HepG2 (cell line): ENCODE measurements around the gene ALDH4A1. TPM values are rescaled to one million over a fixed set of nuclear protein-coding genes. Genes with fewer than 3 reads are reported as not detected.
A peak's percentile ranks its signal among the peaks of the same experiment; 100 is the strongest.

Source experiments
- ATAC-seq: fragments of 200-7000 bp; cut with Tn5 transposase; 3 replicates; pipeline ENCODE4 v1.9.1; 2020; ENCODE audit warnings: mild to moderate bottlenecking, moderate library complexity
- BruUV-seq: library from RNA; stranded (reverse); fragments of 400-500 nt; replicated peaks from 2 replicates; lab custom pipeline; 2021; lab: Mats Ljungman, UMichigan
- CTCF ChIA-PET: fragments of 300-600 bp; formaldehyde crosslinking; extraction: SDS; loops from one replicate; lab custom pipeline; 2021; ENCODE audit warnings: low total read pairs, inconsistent platforms, low intra/inter-chr PET ratio; lab: Yijun Ruan, JAX
- POLR2A ChIA-PET: fragments of 350-600 bp; sonication (Branson Sonifier 250); formaldehyde crosslinking; loops from one replicate; lab custom pipeline; 2020; ENCODE audit warnings: antibody characterized with exemption, inconsistent platforms; lab: Yijun Ruan, JAX
- DNase-seq: peaks from one replicate; pipeline ENCODE4 v3.0.0-alpha.2; 2015; ENCODE audit warnings: low spot score
- FAIRE-seq: peaks from 3 replicates; lab custom pipeline; 2011; peaks lifted over from hg19 to GRCh38; lab: Jason Lieb, UNC
- H2AFZ ChIP-seq: one replicate; pipeline ENCODE4 v1.6.1; 2011; ENCODE audit warnings: low read length, inconsistent platforms
- H3K27ac ChIP-seq: fragments of 300-600 bp; 3 replicates; pipeline ENCODE4 v1.8.0; 2011; ENCODE audit warnings: mixed run types, mild to moderate bottlenecking, mixed read lengths, low read length, inconsistent platforms; ENCODE audit not compliant: insufficient read depth; ENCODE audit errors: extremely low read length
- H3K27me3 ChIP-seq, 2 experiments: fragments of 200-600 bp in 1 of 2; 2 replicates in 1 of 2; 3 replicates in 1 of 2; pipeline versions ENCODE4 v1.6.0 to v1.8.0; 2011; ENCODE audit warnings: low read length in 2 of 2, mild to moderate bottlenecking in 2 of 2, moderate library complexity in 2 of 2, inconsistent platforms in 1 of 2; ENCODE audit not compliant: insufficient read depth in 2 of 2, control insufficient read depth in 1 of 2
- H3K36me3 ChIP-seq, 2 experiments: fragments of 200-600 bp in 1 of 2; replicated peaks in 1 of 2; 2 replicates in 1 of 2; 3 replicates in 1 of 2; pipeline versions ENCODE4 v1.5.1 to v1.8.0; 2011; ENCODE audit warnings: low read length in 2 of 2, inconsistent platforms in 1 of 2; ENCODE audit not compliant: insufficient read depth in 2 of 2, control insufficient read depth in 1 of 2
- H3K4me1 ChIP-seq: 2 replicates; pipeline ENCODE4 v1.5.1; 2012; ENCODE audit warnings: low read length, inconsistent platforms; ENCODE audit not compliant: insufficient read depth
- H3K4me2 ChIP-seq: 2 replicates; pipeline ENCODE4 v1.6.0; 2011; ENCODE audit warnings: low read depth, low read length, inconsistent platforms
- H3K4me3 ChIP-seq, 3 experiments: fragments of 200-600 bp in 1 of 3; sonication (generic), shearing (Covaris generic) in 1 of 3; replicated peaks in 1 of 3; 2 replicates each; pipeline ENCODE4 v1.5.1; 2011 to 2016; ENCODE audit warnings: low read length in 3 of 3, inconsistent platforms in 2 of 3, low read depth in 2 of 3, mild to moderate bottlenecking in 2 of 3, control low read depth in 1 of 3, mixed read lengths in 1 of 3; ENCODE audit not compliant: insufficient read depth in 1 of 3
- H3K79me2 ChIP-seq: one replicate; pipeline ENCODE4 v1.6.1; 2011; ENCODE audit warnings: low read length, inconsistent platforms; ENCODE audit not compliant: insufficient read depth
- H3K9ac ChIP-seq: 2 replicates; pipeline ENCODE4 v1.6.0; 2011; ENCODE audit warnings: mild to moderate bottlenecking, low read depth, low read length, inconsistent platforms; ENCODE audit not compliant: insufficient read depth
- H3K9me3 ChIP-seq: 2 replicates; pipeline ENCODE4 v1.5.1; 2012; ENCODE audit warnings: mild to moderate bottlenecking, low read length
- H4K20me1 ChIP-seq: 2 replicates; pipeline ENCODE4 v1.6.0; 2011; ENCODE audit warnings: inconsistent platforms, mild to moderate bottlenecking, low read length, moderate library complexity; ENCODE audit not compliant: insufficient read depth
- ATF1 ChIP-seq: IDR thresholded peaks from 2 replicates; pipeline ENCODE4 v1.6.1; 2016; ENCODE audit warnings: mild to moderate bottlenecking, control low read depth
- CREM ChIP-seq, 2 experiments: sonication (generic) in 1 of 2; formaldehyde crosslinking in 1 of 2; IDR thresholded peaks; 2 replicates each; pipeline versions ENCODE4 v1.4.0 to v1.6.1; 2016 to 2020; ENCODE audit warnings: antibody characterized with exemption in 1 of 2, mild to moderate bottlenecking in 1 of 2, missing genetic modification reagents in 1 of 2
- HNRNPL ChIP-seq: fragments of 200-400 bp; formaldehyde crosslinking; IDR thresholded peaks from 2 replicates; pipeline ENCODE4 v1.6.1; 2017; ENCODE audit warnings: mild to moderate bottlenecking, low read depth, low read length
- KDM1A ChIP-seq: IDR thresholded peaks from 2 replicates; pipeline ENCODE4 v1.6.1; 2016; ENCODE audit warnings: missing compliant biosample characterization
- NCOR1 ChIP-seq: fragments of 200-600 bp; sonication (generic); IDR thresholded peaks from 2 replicates; pipeline ENCODE4 v1.7.0; 2017; ENCODE audit warnings: antibody characterized with exemption, low read length, borderline replicate concordance
- NR2F1 ChIP-seq, 2 experiments: fragments of 450-650 bp in 1 of 2; formaldehyde crosslinking in 1 of 2; IDR thresholded peaks; 2 replicates each; pipeline versions ENCODE4 v1.5.0 to v1.6.1; 2016 to 2020; ENCODE audit warnings: mild to moderate bottlenecking in 1 of 2, missing compliant biosample characterization in 1 of 2, missing genetic modification reagents in 1 of 2, moderate library complexity in 1 of 2
- RBAK ChIP-seq: sonication (generic); formaldehyde crosslinking; IDR thresholded peaks from 2 replicates; pipeline ENCODE4 v1.5.1; 2020; ENCODE audit warnings: mild to moderate bottlenecking, missing genetic modification reagents
- SNRNP70 ChIP-seq: fragments of 200-400 bp; formaldehyde crosslinking; IDR thresholded peaks from 2 replicates; pipeline ENCODE4 v1.6.1; 2017; ENCODE audit warnings: mild to moderate bottlenecking, low read depth, low read length, moderate library complexity
- SP4 ChIP-seq: sonication (generic); formaldehyde crosslinking; IDR thresholded peaks from 2 replicates; pipeline ENCODE4 v1.8.1; 2023; ENCODE audit warnings: mild to moderate bottlenecking, missing genetic modification reagents
- TFE3 ChIP-seq: IDR thresholded peaks from 2 replicates; pipeline ENCODE4 v1.6.1; 2016
- ZBTB38 ChIP-seq: sonication (generic); formaldehyde crosslinking; IDR thresholded peaks from 2 replicates; pipeline ENCODE4 v1.5.1; 2020; ENCODE audit warnings: mild to moderate bottlenecking, missing genetic modification reagents
- ZMAT3 ChIP-seq: sonication (generic); formaldehyde crosslinking; conservative IDR thresholded peaks from 2 replicates; pipeline ENCODE4 v1.7.0; 2021; ENCODE audit warnings: missing genetic modification reagents
- ZNF12 ChIP-seq: sonication (generic); formaldehyde crosslinking; IDR thresholded peaks from 2 replicates; pipeline ENCODE4 v1.5.0; 2020; ENCODE audit warnings: missing genetic modification reagents
- ZNF382 ChIP-seq: sonication (generic); formaldehyde crosslinking; IDR thresholded peaks from 2 replicates; pipeline ENCODE4 v1.5.0; 2020; ENCODE audit warnings: missing genetic modification reagents, mild to moderate bottlenecking, borderline replicate concordance
- ZNF484 ChIP-seq: sonication (generic); formaldehyde crosslinking; IDR thresholded peaks from 2 replicates; pipeline ENCODE4 v1.5.1; 2020; ENCODE audit warnings: mild to moderate bottlenecking, low read depth, missing genetic modification reagents, borderline replicate concordance
- WGBS: methylation state at CpG from one replicate; pipeline ENCODE4 v1.1.6; 2017; ENCODE audit warnings: low lambda C conversion rate; 5-methylcytosine and 5-hydroxymethylcytosine counted together
- in situ Hi-C: cut with HindIII; loops from 2 replicates; pipeline ENCODE4 v1.10.0; 2017; ENCODE audit warnings: low pct_unique_long_range_greater_than_20kb; ENCODE audit not compliant: extremely low pct_ligation_motif_present
- intact Hi-C: fragments of 100-400 bp; cut with micrococcal nuclease; formaldehyde crosslinking; loops from one replicate; pipeline ENCODE4 v1.10.0; 2022; ENCODE audit not compliant: unreplicated experiment
- polyA plus RNA-seq, 8 experiments: library from polyadenylated mRNA; depleted of rRNA in 3 of 8; stranded (reverse) in 7 of 8; unstranded in 1 of 8; fragments of >200 nt; fragmentation: Illumina TruSeq in 4 of 8; extraction: Trizol in 4 of 8; gene quantifications; 2 replicates each; pipeline versions ENCODE4 v1.2.1 to v1.2.3, GENCODE V29; 2011 to 2016; ENCODE audit warnings: low read depth in 4 of 8, missing spikeins in 1 of 8, mixed read lengths in 1 of 8; ENCODE audit not compliant: insufficient read depth in 1 of 8
- total RNA-seq, 5 experiments: library from RNA; depleted of rRNA; stranded (reverse); fragments of >200 nt; fragmentation: Illumina TruSeq; extraction: Trizol; gene quantifications; 2 replicates each; pipeline ENCODE4 v1.2.3, GENCODE V29; 2016; ENCODE audit warnings: low read depth in 1 of 5
- TF ChIP-seq, protein P1 (sequence below): IDR thresholded peaks from 2 replicates; pipeline ENCODE4 v1.6.1; 2012; ENCODE audit warnings: inconsistent platforms

Gene ALDH4A1
- total and polyA plus RNA-seq, 2 of the 13 experiments (the other 11 are each of a cell fraction or from before 2014, with no cell fraction given): 76.4 to 240 TPM

GRCh38 chr1:18951416-18951815, 49.1 kb upstream of the ALDH4A1 start:
- TF ChIP-seq ZNF12 (CRISPR knock-in tag) (no peak), NR2F1 (CRISPR knock-in tag; IDR thresholded peaks at IDR 0.05) (no peak), ZNF382 (CRISPR knock-in tag) (no peak), HNRNPL (0 out of 2 replicates have a peak, but pooled peaks have one; percentile 34), ZBTB38 (0 out of 2 replicates have a peak, but pooled peaks have one; percentile 17), SNRNP70 (no peak)
- peaks cover 83% of the 10 kb centered on the region for H3K79me2 ChIP-seq
- no peak for FAIRE-seq
- H3K4me2 ChIP-seq: peak overlapping the region; percentile 98
- CTCF ChIA-PET: interaction anchor here (1.1 kb wide), 1 partner anchor 39 kb away, joined by 3 read pairs; no protein-coding TSS in a partner anchor
- H3K27me3 ChIP-seq: no peaks in the 10 kb centered on the region
- peak overlapping the region in 2 of 3 experiments; percentile 73 to 75; a peak in 2 of 6 replicates for H3K4me3 ChIP-seq
- intact Hi-C loops: loop anchor here (2.0 kb wide), 1 partner anchor 45 kb away; no protein-coding TSS in a partner anchor
- DNase-seq: no peak
- ATAC-seq: no peak
- H3K27ac ChIP-seq: peak overlapping the region; percentile 93
- H3K36me3 ChIP-seq: no peaks in the 10 kb centered on the region
- H4K20me1 ChIP-seq: peaks cover 19% of the 10 kb centered on the region
- in situ Hi-C loops: no loop called here
- WGBS: 69% methylated on average over 7 of the region's 9 CpGs
- peak overlapping the region; percentile 71; the same call in 1 of the 2 replicates for H3K9ac ChIP-seq
- POLR2A ChIA-PET: interaction anchor here (0.9 to 1.4 kb wide), 2 partner anchors 95 to 119 kb away, joined by 3 read pairs; no protein-coding TSS in a partner anchor
- H3K4me1 ChIP-seq: peaks cover 85% of the 10 kb centered on the region
- BruUV-seq: no TSS peak
- no peaks in the 10 kb centered on the region for H3K9me3 ChIP-seq
- no peak overlapping the region for H2AFZ ChIP-seq

- CTCF ChIA-PET: interaction anchor here (3.0 kb wide), 1 partner anchor 37 kb away, joined by 14 read pairs; no protein-coding TSS in a partner anchor
- Histone ChIP-seq H3K4me2 (peak overlapping the region; percentile 98), H3K9ac (peak overlapping the region; percentile 71), H3K4me1 (peaks cover 92% of the 10 kb centered on the region), H3K9me3 (no peaks in the 10 kb centered on the region), H3K36me3 (no peaks in the 10 kb centered on the region), H3K4me3 (peak overlapping the region; percentile 53 to 75 (median 73)), H4K20me1 (peaks cover 19% of the 10 kb centered on the region), H3K27me3 (no peaks in the 10 kb centered on the region), H3K79me2 (peaks cover 87% of the 10 kb centered on the region), H2AFZ (no peak overlapping the region), H3K27ac (peak overlapping the region; percentile 93)
- in situ Hi-C loops: no loop called here
- no peak for ATAC-seq
- no peak for DNase-seq
- no TSS peak for BruUV-seq
- POLR2A ChIA-PET: interaction anchor here (1.0 to 2.6 kb wide), 4 partner anchors 13 to 129 kb away, joined by 3 to 16 read pairs (median 4); partner anchors contain the start of gene ALDH4A1
- intact Hi-C loops: loop anchor here (2.0 kb wide), 1 partner anchor 44 kb away; no protein-coding TSS in a partner anchor
- 18% methylated on average over 18 of the region's 19 CpGs for WGBS
- FAIRE-seq: no peak
- TF ChIP-seq ZNF484 (CRISPR knock-in tag) (no peak), SP4 (0 out of 2 replicates have a peak, but pooled peaks have one; percentile 15), ATF1 (CRISPR knock-in tag) (no peak), TFE3 (CRISPR knock-in tag) (0 out of 2 replicates have a peak, but pooled peaks have one; percentile 29), NCOR1 (no peak), RBAK (CRISPR knock-in tag) (peak; percentile 63; the same call in 1 of the 2 replicates), CREM (IDR thresholded peaks at IDR 0.05) (peak; percentile 11; the same call in 1 of the 2 replicates), CREM (CRISPR knock-in tag; IDR thresholded peaks at IDR 0.05) (no peak), KDM1A (CRISPR knock-in tag) (no peak), ZMAT3 (CRISPR knock-in tag) (0 out of 2 replicates have a peak, but pooled peaks have one; percentile 30)
- TF ChIP-seq, protein P1, sequence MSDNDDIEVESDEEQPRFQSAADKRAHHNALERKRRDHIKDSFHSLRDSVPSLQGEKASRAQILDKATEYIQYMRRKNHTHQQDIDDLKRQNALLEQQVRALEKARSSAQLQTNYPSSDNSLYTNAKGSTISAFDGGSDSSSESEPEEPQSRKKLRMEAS: peak; percentile 67; the same call in 1 of the 2 replicates
Observed at GRCh38 chr1:18950401-18951026, 48.2 kb upstream of the ALDH4A1 start.
